NCI-H2081 treated with DMSO at 0.1 percent for 48 hours (cell line): ENCODE measurements around the gene TMEM266.

ENCODE experiments used
- DNase-seq: peaks from one replicate; lab custom pipeline; 2025; lab: John Stamatoyannopoulos, UW

Gene TMEM266

GRCh38 chr15:76184650-76185035, 124.9 kb downstream of the TMEM266 start:
- DNase-seq: no peak

GRCh38 chr15:76185716-76186115, 125.9 kb downstream of the TMEM266 start:
- DNase-seq: no peak

GRCh38 chr15:76187163-76187562, 127.4 kb downstream of the TMEM266 start:
- no peak for DNase-seq

GRCh38 chr15:76189106-76189505, 129.3 kb downstream of the TMEM266 start:
- DNase-seq: no peak

GRCh38 chr15:76190070-76190564, 130.3 kb downstream of the TMEM266 start:
- DNase-seq: no peak

GRCh38 chr15:76190751-76191538, 131.2 kb downstream of the TMEM266 start:
- peak; percentile 30 for DNase-seq

- DNase-seq: no peak
Observed at GRCh38 chr15:76191539-76192244, 131.9 kb downstream of the TMEM266 start.

GRCh38 chr15:76192715-76193114, 132.9 kb downstream of the TMEM266 start:
- DNase-seq: no peak

- no peak for DNase-seq
Observed at GRCh38 chr15:76193934-76194333, 134.1 kb downstream of the TMEM266 start.

- DNase-seq: no peak
Observed at GRCh38 chr15:76195506-76196268, 135.9 kb downstream of the TMEM266 start.

- DNase-seq: no peak
Observed at GRCh38 chr15:76196269-76197231, 136.8 kb downstream of the TMEM266 start.

- no peak for DNase-seq
Observed at GRCh38 chr15:76197703-76198455, 138.1 kb downstream of the TMEM266 start.

GRCh38 chr15:76198456-76199105, 138.8 kb downstream of the TMEM266 start:
- no peak for DNase-seq

GRCh38 chr15:76199106-76200082, 139.6 kb downstream of the TMEM266 start:
- no peak for DNase-seq

- DNase-seq: no peak
Observed at GRCh38 chr15:76200083-76200465, 140.3 kb downstream of the TMEM266 start.

GRCh38 chr15:76200641-76201105, 140.9 kb downstream of the TMEM266 start:
- no peak for DNase-seq

GRCh38 chr15:76201536-76202255, 141.9 kb downstream of the TMEM266 start:
- DNase-seq: no peak
